GM12875 (cell line): Measurements from ENCODE around the gene DVL1.

Experiments used
- H3K4me3 ChIP-seq: one replicate; pipeline ENCODE4 v1.5.1; 2011; ENCODE audit warnings: low read depth, low read length, control low read depth
- CTCF ChIP-seq: IDR thresholded peaks from 2 replicates; pipeline ENCODE4 v1.5.1; 2011; ENCODE audit warnings: low read depth, mild to moderate bottlenecking, control low read depth, inconsistent platforms, low read length, moderate library complexity, borderline replicate concordance; ENCODE audit not compliant: insufficient read depth

Gene DVL1

GRCh38 chr1:1287288-1288110 lies 61.7 kb downstream of the DVL1 start:
- no peak overlapping the region for H3K4me3 ChIP-seq
- no peak for TF ChIP-seq CTCF

GRCh38 chr1:1286313-1287261 lies 62.6 kb downstream of the DVL1 start:
- no peak for TF ChIP-seq CTCF
- no peak overlapping the region for H3K4me3 ChIP-seq

GRCh38 chr1:1285611-1286311 lies 63.5 kb downstream of the DVL1 start:
- TF ChIP-seq CTCF: no peak
- H3K4me3 ChIP-seq: no peak overlapping the region
